Tracheal epithelial cell (primary cell): ENCODE results near the gene DNASE1. TPM values are rescaled to one million over a fixed set of nuclear protein-coding genes. Genes with fewer than 3 reads are reported as not detected.

Experiments used
- total RNA-seq: library from RNA; depleted of rRNA; stranded (reverse); fragments of >200 nt; gene quantifications from 2 replicates; pipeline ENCODE4 v1.2.1, GENCODE V29; 2014

The DNASE1 gene
- total RNA-seq = 7.5 and 8.7 TPM in 2 replicates

DNA sequence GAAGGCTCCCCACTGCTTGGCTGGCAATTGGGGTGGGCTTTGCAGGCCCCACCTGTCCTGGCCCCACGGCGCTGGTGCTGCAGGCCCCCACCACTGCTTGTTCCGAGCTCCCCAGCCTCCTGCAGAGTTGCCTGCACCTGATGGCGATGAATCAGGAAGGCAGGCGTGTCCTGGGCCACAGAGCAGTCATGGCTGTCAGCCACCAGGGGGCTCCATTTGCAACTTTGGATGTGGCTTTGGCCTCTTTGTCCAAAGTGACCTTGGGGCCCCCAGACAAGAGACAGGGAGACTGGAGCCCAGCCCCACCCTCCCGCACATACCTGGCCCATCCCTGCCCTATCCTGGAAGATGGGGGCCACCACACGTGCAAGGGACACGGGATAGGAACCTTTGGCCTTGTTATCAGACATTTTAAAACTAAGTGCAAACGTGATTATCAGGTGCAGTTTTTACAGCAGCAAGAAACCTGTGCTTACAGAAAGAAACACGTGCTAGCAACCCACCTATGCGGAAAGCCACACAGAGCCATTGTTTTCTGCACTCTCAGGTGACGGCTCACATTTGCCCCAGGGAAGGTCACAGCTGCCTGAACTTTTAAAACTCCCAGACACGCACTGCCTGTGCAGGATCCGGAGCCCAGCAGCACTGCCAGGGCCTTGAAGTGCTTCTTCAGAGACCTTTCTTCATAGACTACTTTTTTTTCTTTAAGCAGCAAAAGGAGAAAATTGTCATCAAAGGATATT is at the start of gene DNASE1:
DNASE1 (plus strand) TSS at position 443 of the 743 bp plus-strand sequence. CDS start 683 bp downstream, outside the sequence.

DNA sequence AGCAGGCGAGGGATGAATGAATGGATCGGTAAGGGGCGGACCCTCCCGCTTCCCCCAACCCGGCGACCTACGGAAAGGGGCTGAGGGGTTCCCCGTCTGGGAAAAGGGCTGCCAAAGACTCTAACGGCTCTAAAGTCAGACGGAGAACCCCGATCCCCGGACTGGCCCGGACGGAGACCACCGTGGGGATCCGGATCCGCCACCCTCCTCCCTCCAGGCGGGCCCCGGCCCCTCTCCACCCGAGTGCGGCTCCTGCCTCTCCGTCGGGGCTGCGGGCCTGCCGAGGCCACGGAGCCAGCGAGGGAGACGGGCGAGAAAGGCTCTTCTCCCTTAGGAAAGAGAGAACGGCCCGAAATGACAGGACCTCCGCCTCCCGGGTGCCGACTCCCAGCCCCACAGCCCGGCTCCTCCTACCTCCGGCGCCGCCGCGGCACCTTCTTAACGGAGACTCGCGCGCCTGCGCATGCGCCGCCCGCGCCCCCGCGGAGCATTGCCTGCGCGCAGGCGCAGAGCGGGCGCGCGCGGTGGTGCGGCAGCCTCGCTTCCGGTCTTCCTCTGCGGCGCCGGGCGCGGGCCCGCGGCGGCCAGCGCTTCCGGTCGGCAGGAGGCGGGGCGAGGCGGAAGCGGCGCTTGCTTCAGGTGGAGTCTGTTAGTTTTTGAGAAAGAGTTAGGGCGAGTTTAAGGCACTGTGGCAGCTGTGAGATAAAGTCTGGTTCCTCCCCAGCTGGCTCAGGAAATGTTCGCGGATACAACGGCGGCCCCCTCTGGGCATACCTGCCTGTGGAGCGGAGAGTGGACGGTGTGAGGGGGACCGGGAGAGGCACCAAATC is 43.1 kb upstream of the DNASE1 start, which contains the start of gene SLX4:
SLX4 (minus strand) TSS at position 461 of the 830 bp plus-strand sequence. CDS start 2,642 bp downstream, outside the sequence.

Other genes with a start within 250 kb of the DNASE1 start
- gene ZNF597, start 211.2 kb upstream of the DNASE1 start, total RNA-seq = 1.4 and 1.5 TPM in 2 replicates
- 7.0 and 10.7 TPM in 2 replicates for gene NAA60, start 211.0 kb upstream of the DNASE1 start, total RNA-seq
- gene C16orf90, start 159.2 kb upstream of the DNASE1 start, total RNA-seq = not detected in 2 replicates
- 8.2 and 9.2 TPM in 2 replicates for gene CLUAP1, start 153.7 kb upstream of the DNASE1 start, total RNA-seq
- gene NLRC3, start 77.3 kb upstream of the DNASE1 start, total RNA-seq = not detected in 2 replicates
- gene SLX4, start 43.1 kb upstream of the DNASE1 start, total RNA-seq = 1.7 and 2.3 TPM in 2 replicates
- 100 and 139 TPM in 2 replicates for gene TRAP1, start 62.8 kb downstream of the DNASE1 start, total RNA-seq
- gene CREBBP, start 226.0 kb downstream of the DNASE1 start, total RNA-seq = 8.9 and 13.2 TPM in 2 replicates